Left renal pelvis (tissue), 4 donors: ENCODE measurements around the gene STARD7. TPM values are rescaled to one million over a fixed set of nuclear protein-coding genes. Genes with fewer than 3 reads are reported as not detected.

Source experiments
- DNase-seq, 4 donors: peaks; one replicate each; pipeline ENCODE4 v3.0.0-alpha.2; 2013; ENCODE audit warnings: low read depth in 4 of 4, low spot score in 3 of 4
- polyA plus RNA-seq, 4 donors: library from polyadenylated mRNA; unstranded; fragments of 120-200 nt; gene quantifications; one replicate each; pipeline ENCODE4 v1.2.1, GENCODE V29; 2013; ENCODE audit not compliant: insufficient read length in 4 of 4

STARD7 gene
- polyA plus RNA-seq, 4 donors, result 71.5 to 147 (median 140) TPM

GRCh38 chr2:96139181-96139758 lies 69.4 kb downstream of the STARD7 start:
- DNase-seq, result no peak

- DNase-seq, result no peak
Observed at GRCh38 chr2:96138179-96139145, 70.2 kb downstream of the STARD7 start, which contains the start of gene ASTL. ASTL (minus strand) TSS chr2:96138502; CDS start chr2:96138436, 66 bp downstream.

- DNase-seq, result no peak
Observed at GRCh38 chr2:96137321-96138178, 71.1 kb downstream of the STARD7 start.

- DNase-seq, result no peak
Observed at GRCh38 chr2:96136129-96136720, 72.4 kb downstream of the STARD7 start.

GRCh38 chr2:96135621-96136020 lies 73.0 kb downstream of the STARD7 start:
- DNase-seq, result no peak

- no peak for DNase-seq
Observed at GRCh38 chr2:96135171-96135570, 73.5 kb downstream of the STARD7 start.

Other genes starting within 250 kb of the STARD7 start
- 10 to 100 TPM; 13.1 to 23.6 (median 17.9) TPM for gene ANKRD36C, start 217.0 kb downstream of the STARD7 start, polyA plus RNA-seq
- gene GPAT2, start 173.9 kb downstream of the STARD7 start, polyA plus RNA-seq, result 1 to 10 TPM; 2.6 to 7.3 (median 3.2) TPM
- gene ADRA2B, start 92.3 kb downstream of the STARD7 start, polyA plus RNA-seq, result 1 to 10 TPM; 2.2 to 5.1 (median 3.4) TPM
- under 1 TPM in 3 of 4 donors, not detected in 1; 0.10 to 0.15 (median 0.14) TPM for gene ASTL, start 70.3 kb downstream of the STARD7 start, polyA plus RNA-seq
- gene DUSP2, start 63.4 kb downstream of the STARD7 start, polyA plus RNA-seq, result 1 to 10 TPM; 2.7 to 9.6 (median 6.0) TPM
- gene TMEM127, start 57.2 kb upstream of the STARD7 start, polyA plus RNA-seq, result 10 to 100 TPM; 34.2 to 45.8 (median 43.7) TPM
- 10 to 100 TPM; 51.9 to 83.5 (median 61.1) TPM for gene CIAO1, start 57.4 kb upstream of the STARD7 start, polyA plus RNA-seq
- gene SNRNP200, start 96.7 kb upstream of the STARD7 start, polyA plus RNA-seq, result 100 to 1,000 TPM; 130 to 193 (median 174) TPM
- 1 to 10 TPM; 3.8 to 5.1 (median 4.8) TPM for gene ITPRIPL1, start 116.5 kb upstream of the STARD7 start, polyA plus RNA-seq
- 10 to 100 TPM; 14.0 to 19.8 (median 18.8) TPM for gene NCAPH, start 126.9 kb upstream of the STARD7 start, polyA plus RNA-seq